Inflammatory macrophage treated with lipopolysaccharide for 4 hours (primary cell): Measurements from ENCODE around the gene ZNF423.

Experiments
- DNase-seq: peaks from one replicate; pipeline ENCODE4 v3.0.0-alpha.2; 2020

ZNF423 gene

DNA sequence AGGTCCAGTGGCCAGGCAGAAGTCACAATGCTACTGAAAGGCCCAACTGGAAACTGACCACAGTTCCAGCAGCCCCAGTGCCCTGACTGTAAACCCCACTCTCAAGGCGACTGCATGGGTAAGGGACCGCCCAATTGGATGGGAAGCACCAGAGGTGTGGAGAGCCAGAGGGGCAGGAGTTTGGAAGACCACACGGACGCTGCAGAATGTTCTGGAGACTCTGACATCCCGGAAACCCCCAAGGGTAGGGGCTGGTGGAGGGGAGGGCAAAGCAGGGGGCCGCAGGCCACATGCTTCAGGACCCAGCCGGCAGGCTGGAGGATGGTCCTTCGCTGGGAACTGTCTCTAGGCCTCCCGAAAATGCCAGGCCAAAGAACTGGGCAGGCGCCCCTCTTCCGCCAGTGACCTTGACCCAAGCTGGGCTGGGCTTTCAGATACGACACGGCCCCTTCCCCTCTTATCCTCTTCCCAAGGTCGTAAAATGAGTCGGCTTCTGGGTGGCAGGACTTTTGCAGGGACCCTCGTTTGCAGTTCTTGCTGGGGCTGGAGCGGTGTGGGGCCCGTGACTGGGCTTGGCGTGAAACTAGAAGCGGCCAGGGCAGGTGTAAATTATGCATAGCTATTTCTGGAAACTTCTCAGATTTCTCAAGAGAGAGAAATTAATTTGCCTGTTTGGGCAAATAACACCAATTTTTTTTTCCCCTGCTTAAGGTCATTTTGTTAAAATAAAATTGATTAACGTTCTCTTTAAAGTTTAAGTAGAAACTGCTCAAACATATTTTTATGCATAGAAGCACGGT, 372.1 kb downstream of the ZNF423 start:
- DNase-seq: no peak

DNA sequence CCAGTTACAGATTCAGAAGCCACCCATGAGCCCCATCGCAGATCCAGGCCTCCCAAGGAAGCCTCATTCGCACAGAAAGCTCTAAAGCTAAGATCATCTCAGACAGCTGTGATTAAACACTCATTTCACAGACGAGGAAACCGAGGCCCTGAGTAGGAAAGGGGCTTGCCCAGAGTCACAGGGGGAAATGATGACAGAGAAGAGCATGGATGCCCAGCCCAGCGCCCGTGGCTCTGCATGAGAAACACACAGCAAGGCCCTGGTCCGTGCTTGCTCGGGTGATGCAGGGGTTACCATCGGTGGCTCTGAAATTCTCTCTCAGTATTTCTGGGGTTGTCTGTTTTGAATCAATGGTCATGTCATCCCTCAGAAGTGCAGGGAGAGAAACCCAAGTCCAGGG, 372.7 kb downstream of the ZNF423 start:
- DNase-seq: no peak

DNA sequence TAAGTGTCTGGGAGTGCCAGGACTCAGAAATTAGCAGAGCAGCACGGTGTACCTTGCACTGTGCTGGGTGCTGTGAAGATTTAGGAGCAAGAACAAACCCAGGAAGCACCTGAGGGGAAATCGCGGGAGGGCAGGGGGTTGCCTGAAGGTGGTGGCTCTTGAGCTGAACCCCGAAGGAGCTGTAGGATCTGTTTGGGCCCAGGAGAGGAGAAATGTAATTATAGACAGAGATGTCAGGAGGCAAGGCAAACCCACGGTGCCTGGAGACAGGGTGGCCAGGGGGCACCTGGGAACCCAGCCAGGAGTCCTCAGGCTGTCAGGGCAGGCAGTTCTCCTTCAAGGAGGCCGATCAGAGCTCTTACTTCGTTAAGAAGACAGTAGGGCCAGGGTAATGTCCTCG, 373.2 kb downstream of the ZNF423 start:
- DNase-seq: no peak

GRCh38 chr16:49478616-49479015, 377.3 kb downstream of the ZNF423 start:
- no peak for DNase-seq

DNA sequence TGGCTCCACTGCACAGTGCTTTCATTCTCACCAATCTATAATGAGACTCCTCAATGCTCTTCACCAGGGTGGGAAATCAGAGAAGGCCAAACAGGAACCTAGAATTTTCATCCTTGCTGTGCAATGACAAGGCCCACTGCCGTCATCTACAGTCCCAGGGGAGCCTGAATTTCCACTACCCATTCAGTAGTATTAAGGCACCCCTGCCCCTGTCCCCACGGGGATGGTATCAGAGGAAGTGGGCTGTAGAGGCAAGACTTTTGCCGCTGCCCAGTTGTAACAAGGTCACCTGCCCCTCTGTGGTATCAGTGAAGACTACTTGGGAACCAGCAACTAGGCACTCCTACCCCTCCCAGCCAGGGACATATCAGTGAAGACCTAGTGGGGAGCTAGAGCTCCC, 377.8 kb downstream of the ZNF423 start:
- no peak for DNase-seq

DNA sequence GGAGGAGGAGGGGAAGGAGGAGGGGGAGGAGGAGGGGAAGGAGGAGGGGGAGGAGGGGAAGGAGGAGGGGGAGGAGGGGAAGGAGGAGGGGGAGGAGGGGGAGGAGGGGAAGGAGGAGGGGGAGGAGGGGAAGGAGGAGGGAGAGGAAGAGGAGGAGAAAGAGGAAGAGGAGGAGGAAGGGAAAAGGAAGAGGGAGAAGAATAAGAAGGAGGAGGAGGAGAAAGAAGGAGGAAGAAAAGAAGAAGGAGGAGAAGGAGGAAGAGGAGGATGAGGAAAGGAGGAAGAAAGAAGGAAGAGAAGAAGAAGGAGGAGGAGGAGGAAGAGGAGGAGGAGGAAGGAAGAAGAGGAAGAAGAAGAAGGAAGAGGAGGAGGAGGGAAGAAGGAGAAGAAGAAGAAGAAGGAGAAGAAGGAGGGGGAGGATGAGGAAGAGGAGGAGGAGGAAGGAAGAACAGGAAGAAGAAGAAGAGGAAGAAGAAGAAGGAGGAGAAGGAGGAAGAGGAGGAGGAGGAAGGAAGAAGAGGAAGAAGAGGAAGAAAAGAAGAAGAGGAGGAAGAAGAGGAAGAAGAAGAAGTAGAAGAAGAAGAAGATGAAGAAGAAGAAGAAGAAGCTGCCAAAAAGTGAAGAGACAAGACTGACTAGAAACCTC, 378.5 kb downstream of the ZNF423 start:
- DNase-seq: no peak

- no peak for DNase-seq
These were observed 381.2 kb downstream of the ZNF423 start for GRCh38 chr16:49474741-49475140.

GRCh38 chr16:49473773-49474172, 382.1 kb downstream of the ZNF423 start:
- DNase-seq: no peak

- DNase-seq: no peak
These were observed 382.8 kb downstream of the ZNF423 start for GRCh38 chr16:49473131-49473530.

DNA sequence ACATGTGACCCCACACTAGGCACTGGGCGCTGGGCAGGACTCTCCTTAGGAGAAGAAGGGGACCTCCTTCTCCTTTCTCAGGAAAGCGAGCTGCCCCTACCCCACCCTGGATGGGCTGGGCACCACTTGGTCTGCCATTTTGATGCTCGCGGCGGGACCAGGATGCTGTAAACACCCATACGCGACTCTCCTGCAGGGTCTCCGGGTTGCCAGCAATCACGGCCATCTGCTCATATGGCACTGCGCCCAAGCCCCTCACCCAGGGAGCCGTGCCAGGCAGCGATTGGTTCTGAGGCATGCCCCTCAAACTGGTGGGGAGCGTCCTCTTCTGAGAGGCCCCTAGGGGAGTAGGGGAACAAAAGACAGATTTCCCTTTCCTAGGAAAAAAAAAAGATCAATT, 383.3 kb downstream of the ZNF423 start:
- DNase-seq: no peak

GRCh38 chr16:49471038-49471727, 384.7 kb downstream of the ZNF423 start:
- DNase-seq: no peak

GRCh38 chr16:49470513-49470991, 385.4 kb downstream of the ZNF423 start:
- DNase-seq: no peak

- DNase-seq: no peak
These were observed 385.9 kb downstream of the ZNF423 start for GRCh38 chr16:49469930-49470451.

DNA sequence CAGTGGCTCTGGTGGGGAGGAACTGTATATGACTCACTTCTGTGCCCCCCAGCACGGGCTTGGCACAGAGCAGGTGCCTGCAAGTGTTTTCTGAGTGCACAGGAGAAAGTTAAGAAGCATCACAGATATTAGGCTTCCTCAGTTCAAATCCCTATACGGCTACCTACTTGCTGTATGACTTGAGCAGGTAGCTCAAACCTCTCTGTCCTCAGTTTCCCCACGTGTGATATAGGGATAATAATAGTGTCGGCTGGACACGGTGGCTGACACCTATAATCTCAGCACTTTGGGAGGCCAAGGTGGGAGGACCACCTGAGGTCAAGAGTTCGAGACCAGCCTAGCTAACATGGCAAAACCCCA, 386.6 kb downstream of the ZNF423 start:
- DNase-seq: no peak

DNA sequence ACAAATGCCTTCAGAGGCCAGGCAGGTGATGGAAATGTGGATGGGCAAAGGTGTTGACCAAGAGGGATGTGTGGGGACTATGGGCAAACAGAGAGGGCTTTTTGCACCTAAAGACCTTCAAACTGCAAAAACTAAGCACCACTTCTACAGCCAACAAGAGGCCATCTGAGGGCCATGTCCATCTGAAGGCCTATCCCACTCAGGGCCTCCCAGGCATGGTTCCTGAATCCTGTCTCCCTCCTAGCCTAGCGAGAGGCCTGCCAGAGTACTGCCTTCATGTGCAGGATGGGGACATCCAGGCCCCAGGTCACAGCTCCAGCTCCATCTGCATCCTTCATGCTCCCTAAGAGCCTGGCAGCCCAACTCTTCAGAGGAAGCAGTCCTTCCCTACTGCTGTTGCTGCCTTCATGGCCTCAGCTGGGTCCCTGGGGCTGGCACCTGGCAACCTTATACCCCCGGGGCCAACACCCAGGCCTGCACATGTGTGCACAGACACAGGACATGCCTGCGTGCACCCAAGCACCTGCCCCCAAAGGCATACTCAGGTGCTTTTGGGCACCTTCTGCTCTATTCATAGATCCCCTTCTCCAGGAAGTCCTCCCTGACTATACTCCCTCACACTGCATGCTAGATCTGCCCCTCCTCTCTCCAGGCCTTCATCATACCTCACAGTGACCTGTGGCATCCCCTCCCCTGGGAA, 387.2 kb downstream of the ZNF423 start:
- DNase-seq: no peak

- DNase-seq: no peak
These were observed 388.2 kb downstream of the ZNF423 start for GRCh38 chr16:49467540-49468372.

- DNase-seq: no peak
These were observed 389.0 kb downstream of the ZNF423 start for GRCh38 chr16:49466881-49467280.

- no peak for DNase-seq
These were observed 389.4 kb downstream of the ZNF423 start for GRCh38 chr16:49466529-49466831.

DNA sequence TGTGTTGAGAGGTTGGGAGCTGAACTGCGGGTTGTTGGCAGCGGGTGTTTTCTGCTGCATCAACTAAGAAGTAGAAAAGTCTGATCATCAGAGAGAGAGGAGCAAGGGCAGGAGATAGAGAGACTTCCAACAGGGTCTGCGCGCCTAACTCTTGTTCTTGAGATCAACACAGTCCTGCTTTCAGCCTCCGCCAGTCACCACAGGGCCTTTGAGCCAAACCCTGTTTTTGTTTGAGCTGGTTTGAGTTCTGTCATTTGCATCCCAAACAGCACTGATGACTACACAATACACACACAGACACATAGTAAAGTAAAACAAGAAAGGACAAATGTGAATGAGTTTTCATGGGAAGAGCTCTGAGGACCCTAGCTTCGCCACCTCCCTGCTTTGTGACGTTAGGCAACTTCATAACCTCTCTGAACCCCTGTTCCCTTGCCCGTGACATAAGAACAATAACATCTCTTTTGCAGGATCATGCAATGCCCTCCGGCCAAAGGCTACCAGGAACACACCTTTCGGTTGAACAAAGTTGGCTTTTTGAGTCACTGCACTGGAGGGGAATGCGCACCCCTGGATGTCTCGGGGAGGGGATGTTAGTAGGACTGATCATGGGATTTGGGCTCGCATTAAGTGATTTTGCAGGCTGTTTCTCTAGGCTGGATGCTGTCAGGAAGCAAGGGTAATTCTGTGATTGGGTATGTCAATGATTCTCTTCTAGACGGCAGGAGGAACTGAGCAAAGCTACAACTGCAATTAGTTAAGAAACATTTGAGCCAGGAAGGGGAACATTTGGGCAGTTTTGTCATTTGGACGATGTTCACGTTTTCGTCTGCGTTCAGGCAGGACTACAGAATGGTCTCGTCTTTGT, 390.0 kb downstream of the ZNF423 start:
- DNase-seq: no peak

GRCh38 chr16:49464877-49465504, 390.9 kb downstream of the ZNF423 start:
- DNase-seq: no peak

DNA sequence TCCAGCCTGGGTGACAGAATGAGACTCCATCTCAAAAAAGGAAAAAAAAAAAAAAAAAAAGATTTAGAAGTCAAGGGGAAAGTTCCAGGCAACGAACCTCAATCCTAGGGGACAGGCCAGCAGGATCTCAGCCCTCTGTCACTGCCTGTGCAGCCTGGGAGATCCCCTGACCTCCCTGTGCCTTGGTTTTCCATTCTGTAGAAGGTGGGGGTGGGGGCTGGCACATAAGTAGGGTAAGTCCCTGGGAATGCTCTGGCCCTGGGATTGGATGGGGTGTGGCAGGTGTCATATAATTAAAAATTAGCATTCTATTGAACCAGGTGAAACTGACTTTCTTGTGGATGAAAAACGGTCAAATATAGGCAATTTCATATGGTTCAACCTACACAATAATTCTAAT, 391.8 kb downstream of the ZNF423 start:
- DNase-seq: no peak
